Psoas muscle (tissue), 8 donors: ENCODE data around the gene HSPG2. TPM values are rescaled to one million over a fixed set of nuclear protein-coding genes. Genes with fewer than 3 reads are reported as not detected.
A peak's percentile ranks its signal among the peaks of the same experiment; 100 is the strongest.

Source experiments
- ATAC-seq, 4 donors: fragments of 200-7000 bp; cut with Tn5 transposase; one replicate each; pipeline ENCODE4 v1.9.1; 2020; ENCODE audit warnings: moderate library complexity in 3 of 4, mild to moderate bottlenecking in 2 of 4
- DNase-seq, 2 donors: peaks; one replicate each; pipeline ENCODE4 v3.0.0-alpha.2; 2020
- H3K27ac ChIP-seq: fragments of 200-600 bp; one replicate; pipeline ENCODE4 v1.8.0; 2022
- H3K27me3 ChIP-seq, 3 donors: fragments of 200-600 bp in 1 of 3; one replicate each; pipeline versions ENCODE4 v1.6.1 to v1.8.0; 2013 to 2022; ENCODE audit warnings: low read length in 2 of 3, mild to moderate bottlenecking in 2 of 3, moderate library complexity in 1 of 3; ENCODE audit not compliant: insufficient read depth in 3 of 3
- H3K36me3 ChIP-seq, 2 donors: fragments of 200-600 bp in 1 of 2; one replicate each; pipeline versions ENCODE4 v1.6.1 to v1.8.0; 2013 to 2022; ENCODE audit warnings: low read depth in 1 of 2, mild to moderate bottlenecking in 1 of 2, moderate library complexity in 1 of 2; ENCODE audit not compliant: insufficient read depth in 1 of 2
- H3K4me1 ChIP-seq: fragments of 200-600 bp; one replicate; pipeline ENCODE4 v1.8.0; 2022
- H3K4me3 ChIP-seq: fragments of 200-600 bp; one replicate; pipeline ENCODE4 v1.8.0; 2022; ENCODE audit warnings: mild to moderate bottlenecking
- H3K9me3 ChIP-seq: fragments of 200-600 bp; one replicate; pipeline ENCODE4 v1.8.0; 2022
- CTCF ChIP-seq: fragments of 200-600 bp; IDR thresholded peaks from one replicate; pipeline ENCODE4 v1.8.0; 2022; ENCODE audit warnings: antibody characterized with exemption
- WGBS, 3 donors: extraction: QIAGEN DNeasy Blood & Tissue Kit; methylation state at CpG; one replicate each; pipeline versions ENCODE4 v1.1.6 to v1.1.7; 2013; 5-methylcytosine and 5-hydroxymethylcytosine counted together
- intact Hi-C, 2 donors: fragments of 100-400 bp; cut with DNase I; formaldehyde crosslinking; loops; one replicate each; pipeline versions ENCODE4 v1.11.0 to v1.14.2; 2022
- polyA plus RNA-seq, 3 donors: library from polyadenylated mRNA; stranded (reverse); fragments of 200-250 nt; gene quantifications; one replicate each; pipeline ENCODE4 v1.2.3, GENCODE V29; 2013
- total RNA-seq, 4 donors: library from RNA; stranded (reverse); fragmentation: NEBNext Ultra II Directional in 2 of 4; extraction: Animal tissue kit (Norgen Biotek cat#: 25700) in 2 of 4; gene quantifications; one replicate each; pipeline versions ENCODE4 v1.2.1 to v1.2.4, GENCODE V29; 2021 to 2023
- donor health status: healthy with polysubstance abuse.
- donor health status: DM: no; HTN: no; CAD: no; lungs with moderate emphysema.
- donor health status: Bipolar disorder and iron deficiency.
- donor health status: healthy.
- donor health status: DM: yes; HTN: yes; CAD: no.
- donor health status: DM: no; HTN: no; CAD: no.
- donor health status: DM: no; HTN: no; CAD: no.
- donor health status: DM: yes; HTN: yes; CAD: no.

The HSPG2 gene
- total and polyA plus RNA-seq, 7 donors: 24.5 to 168 (median 102) TPM

- no peak for TF ChIP-seq CTCF
- ATAC-seq: no peak
- intact Hi-C loops: loop anchor here in 1 of 2 donors (5.0 kb wide), 1 partner anchor 81 kb away; no protein-coding TSS in a partner anchor
- Histone ChIP-seq H3K27me3 (no peaks in the 10 kb centered on the region), H3K9me3 (no peaks in the 10 kb centered on the region), H3K27ac (no peak overlapping the region), H3K36me3 (peaks cover 7 to 96% of the 10 kb centered on the region in 2 donors), H3K4me1 (no peaks in the 10 kb centered on the region), H3K4me3 (no peak overlapping the region)
- WGBS, 3 donors: 91 to 98% (median 94%) methylated on average over 12 of the region's 12 CpGs
- peak in 1 of 2 donors; percentile 49 for DNase-seq
Measured at GRCh38 chr1:21881250-21881649, 55.9 kb downstream of the HSPG2 start.

- no peak for DNase-seq
Measured at GRCh38 chr1:21880619-21880970, 56.5 kb downstream of the HSPG2 start.

GRCh38 chr1:21879928-21880618 lies 57.0 kb downstream of the HSPG2 start:
- peak in 2 of 4 donors; percentile 66 to 79 for ATAC-seq
- H3K27ac ChIP-seq: no peak overlapping the region
- 91 to 96% (median 95%) methylated on average over 19 of the region's 19 CpGs for WGBS, 3 donors
- H3K4me3 ChIP-seq: no peak overlapping the region
- intact Hi-C loops: loop anchor here in 1 of 2 donors (5.0 kb wide), 1 partner anchor 82 kb away; no protein-coding TSS in a partner anchor
- no peaks in the 10 kb centered on the region for H3K9me3 ChIP-seq
- peak in 1 of 2 donors; percentile 52 for DNase-seq
- no peaks in the 10 kb centered on the region for H3K4me1 ChIP-seq
- peaks cover 11 to 96% of the 10 kb centered on the region in 2 donors for H3K36me3 ChIP-seq
- H3K27me3 ChIP-seq: no peaks in the 10 kb centered on the region
- TF ChIP-seq CTCF: no peak

More at GRCh38 chr1:21880619-21880970, 56.5 kb downstream of the HSPG2 start:
- no peak for TF ChIP-seq CTCF
- no peak overlapping the region for H3K4me3 ChIP-seq
- intact Hi-C loops: loop anchor here in 1 of 2 donors (5.0 kb wide), 1 partner anchor 82 kb away; no protein-coding TSS in a partner anchor
- ATAC-seq: no peak
- no peaks in the 10 kb centered on the region for H3K27me3 ChIP-seq
- H3K4me1 ChIP-seq: no peaks in the 10 kb centered on the region
- H3K27ac ChIP-seq: no peak overlapping the region
- H3K9me3 ChIP-seq: no peaks in the 10 kb centered on the region
- 92 to 97% (median 96%) methylated on average over 16 of the region's 16 CpGs for WGBS, 3 donors
- H3K36me3 ChIP-seq: peaks cover 11 to 96% of the 10 kb centered on the region in 2 donors

- peaks cover 16 to 96% of the 10 kb centered on the region in 2 donors for H3K36me3 ChIP-seq
- no peaks in the 10 kb centered on the region for H3K4me1 ChIP-seq
- H3K27me3 ChIP-seq: no peaks in the 10 kb centered on the region
- no peaks in the 10 kb centered on the region for H3K9me3 ChIP-seq
- DNase-seq (peak in 1 of 2 donors; percentile 37), ATAC-seq (no peak)
- intact Hi-C loops: no loop called here
- TF ChIP-seq CTCF: no peak
- H3K4me3 ChIP-seq: no peak overlapping the region
- WGBS, 3 donors: 91 to 93% (median 93%) methylated on average over 11 of the region's 11 CpGs
- H3K27ac ChIP-seq: no peak overlapping the region
Measured at GRCh38 chr1:21878840-21879478, 58.2 kb downstream of the HSPG2 start.
